Erythroblast (primary cell): Measurements from ENCODE around the gene FAU.

Source experiments
- DNase-seq, 2 experiments: peaks; one replicate each; lab custom pipeline; 2025; lab: John Stamatoyannopoulos, UW
- GATA1 ChIP-seq: IDR thresholded peaks from 2 replicates; pipeline ENCODE4 v1.6.1; 2011; ENCODE audit warnings: low read depth, mild to moderate bottlenecking, control low read depth, low read length, moderate library complexity
- POLR2A ChIP-seq: IDR thresholded peaks from 2 replicates; pipeline ENCODE4 v1.6.1; 2011; ENCODE audit warnings: mild to moderate bottlenecking, low read length

FAU gene

GRCh38 chr11:65111744-65112545, 10.0 kb downstream of the FAU start, which contains the start of gene TM7SF2:
Gene TM7SF2 (plus strand): TSS chr11:65111872. CDS start chr11:65112016, 144 bp downstream.
- DNase-seq = peak; percentile 95 to 97
- TF ChIP-seq GATA1 (no peak), POLR2A (peak; percentile 86)

- TF ChIP-seq POLR2A (no peak), GATA1 (no peak)
Observed at GRCh38 chr11:65111159-65111743, 10.7 kb downstream of the FAU start.

GRCh38 chr11:65110354-65110861, 11.5 kb downstream of the FAU start:
- TF ChIP-seq POLR2A (no peak), GATA1 (no peak)

More at GRCh38 chr11:65111159-65111743, 10.7 kb downstream of the FAU start:
- no peak for DNase-seq

GRCh38 chr11:65109231-65110198, 12.4 kb downstream of the FAU start:
- TF ChIP-seq GATA1 = no peak
- TF ChIP-seq POLR2A = no peak
- DNase-seq = no peak

More at GRCh38 chr11:65110354-65110861, 11.5 kb downstream of the FAU start:
- peak; percentile 85 to 92 for DNase-seq

GRCh38 chr11:65108469-65109123, 13.3 kb downstream of the FAU start:
- no peak for DNase-seq
- TF ChIP-seq GATA1 = no peak
- no peak for TF ChIP-seq POLR2A

GRCh38 chr11:65107751-65108468, 14.0 kb downstream of the FAU start:
- DNase-seq = no peak
- TF ChIP-seq POLR2A (no peak), GATA1 (no peak)

- no peak for DNase-seq
- TF ChIP-seq GATA1 (no peak), POLR2A (no peak)
Observed at GRCh38 chr11:65107078-65107477, 14.9 kb downstream of the FAU start.

GRCh38 chr11:65104628-65105027, 17.3 kb downstream of the FAU start:
- no peak for TF ChIP-seq GATA1
- no peak for TF ChIP-seq POLR2A
- no peak for DNase-seq

- no peak for TF ChIP-seq POLR2A
- TF ChIP-seq GATA1 = no peak
- no peak for DNase-seq
Observed at GRCh38 chr11:65103476-65103875, 18.5 kb downstream of the FAU start.

- TF ChIP-seq POLR2A = no peak
- TF ChIP-seq GATA1 = no peak
- no peak for DNase-seq
Observed at GRCh38 chr11:65102142-65103095, 19.5 kb downstream of the FAU start.

- no peak for DNase-seq
Observed at GRCh38 chr11:65100674-65101350, 21.1 kb downstream of the FAU start.

GRCh38 chr11:65096926-65097325, 25.0 kb downstream of the FAU start:
- DNase-seq = no peak
- TF ChIP-seq GATA1 (no peak), POLR2A (no peak)

More at GRCh38 chr11:65100674-65101350, 21.1 kb downstream of the FAU start:
- no peak for TF ChIP-seq POLR2A
- no peak for TF ChIP-seq GATA1
